DND-41 (cell line): Measurements from ENCODE around the gene CLCNKB.

Source experiments
- EZH2 ChIP-seq: IDR thresholded peaks from 3 replicates; pipeline ENCODE4 v1.6.1; 2012; ENCODE audit warnings: borderline replicate concordance, low read depth, mild to moderate bottlenecking, moderate library complexity, low read length, inconsistent platforms; ENCODE audit not compliant: severe bottlenecking
- TF ChIP-seq, protein P1 (sequence below): IDR thresholded peaks from 2 replicates; pipeline ENCODE4 v1.5.1; 2012; ENCODE audit warnings: borderline replicate concordance, low read length, moderate library complexity, mild to moderate bottlenecking; ENCODE audit not compliant: poor library complexity, severe bottlenecking; ENCODE audit errors: extremely low read depth

DNA sequence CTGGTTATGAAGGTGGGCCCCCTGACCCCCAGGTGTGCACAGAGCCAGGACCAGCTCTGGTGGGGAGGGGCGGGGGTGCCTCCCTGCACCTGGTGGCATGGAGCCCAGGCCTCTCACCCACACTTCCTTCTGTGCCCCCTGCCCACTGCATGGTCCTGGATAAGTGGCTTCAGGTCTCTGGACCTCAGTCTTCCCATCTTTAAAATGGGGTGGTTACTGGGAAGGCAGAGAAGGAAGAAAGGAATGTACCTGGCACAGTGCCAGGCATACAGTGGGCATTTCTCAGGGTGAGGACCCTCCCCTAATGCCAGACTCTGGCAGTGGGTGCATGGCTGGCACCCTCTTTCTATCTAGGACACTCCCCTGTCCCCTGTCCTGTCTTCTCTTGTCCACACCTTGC is 14.3 kb upstream of the CLCNKB start:
- TF ChIP-seq, protein P1, sequence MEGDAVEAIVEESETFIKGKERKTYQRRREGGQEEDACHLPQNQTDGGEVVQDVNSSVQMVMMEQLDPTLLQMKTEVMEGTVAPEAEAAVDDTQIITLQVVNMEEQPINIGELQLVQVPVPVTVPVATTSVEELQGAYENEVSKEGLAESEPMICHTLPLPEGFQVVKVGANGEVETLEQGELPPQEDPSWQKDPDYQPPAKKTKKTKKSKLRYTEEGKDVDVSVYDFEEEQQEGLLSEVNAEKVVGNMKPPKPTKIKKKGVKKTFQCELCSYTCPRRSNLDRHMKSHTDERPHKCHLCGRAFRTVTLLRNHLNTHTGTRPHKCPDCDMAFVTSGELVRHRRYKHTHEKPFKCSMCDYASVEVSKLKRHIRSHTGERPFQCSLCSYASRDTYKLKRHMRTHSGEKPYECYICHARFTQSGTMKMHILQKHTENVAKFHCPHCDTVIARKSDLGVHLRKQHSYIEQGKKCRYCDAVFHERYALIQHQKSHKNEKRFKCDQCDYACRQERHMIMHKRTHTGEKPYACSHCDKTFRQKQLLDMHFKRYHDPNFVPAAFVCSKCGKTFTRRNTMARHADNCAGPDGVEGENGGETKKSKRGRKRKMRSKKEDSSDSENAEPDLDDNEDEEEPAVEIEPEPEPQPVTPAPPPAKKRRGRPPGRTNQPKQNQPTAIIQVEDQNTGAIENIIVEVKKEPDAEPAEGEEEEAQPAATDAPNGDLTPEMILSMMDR: no peak
- no peak for TF ChIP-seq EZH2
